Stimulated activated CD4-positive, alpha-beta T cell treated with anti-CD3 and anti-CD28 coated beads, Interleukin-15, amount 100 ng/mL, for 24 hours (primary cell): ENCODE results near the gene GORAB.
A peak's percentile ranks its signal among the peaks of the same experiment; 100 is the strongest.

Experiments used
- DNase-seq: peaks from one replicate; pipeline ENCODE4 v3.0.0-alpha.2; 2020

Gene GORAB

GRCh38 chr1:170531758-170532657, at the start of gene GORAB:
TSS of gene GORAB (plus strand) at chr1:170532166. CDS start at chr1:170532224, 58 bp downstream.
- DNase-seq = peak; percentile 92

- DNase-seq = no peak
These were observed 48.9 kb upstream of the GORAB start for GRCh38 chr1:170483051-170483450.

- DNase-seq = no peak
These were observed 44.5 kb upstream of the GORAB start for GRCh38 chr1:170487503-170487902.

- DNase-seq = no peak
These were observed 40.7 kb upstream of the GORAB start for GRCh38 chr1:170491291-170491690.

GRCh38 chr1:170494369-170494768, 37.6 kb upstream of the GORAB start:
- no peak for DNase-seq

DNA sequence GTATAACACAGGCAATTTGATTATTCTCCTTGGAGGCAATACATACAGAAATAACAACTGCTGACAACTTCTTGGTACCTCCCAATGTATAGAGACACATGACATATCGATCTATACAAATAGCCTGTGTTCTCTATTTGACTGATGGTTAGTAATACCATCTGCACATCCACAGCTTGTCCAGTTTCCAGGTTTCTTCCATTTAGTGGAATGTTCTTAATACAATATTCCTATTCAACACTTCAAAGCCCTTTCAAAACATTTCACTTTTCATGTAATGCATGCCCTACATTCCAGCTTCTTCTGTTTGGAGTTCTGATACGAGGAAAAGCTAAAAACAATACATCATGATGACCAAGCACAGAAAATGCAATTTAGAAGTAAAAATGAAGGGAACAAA, 37.0 kb upstream of the GORAB start:
- no peak for DNase-seq

GRCh38 chr1:170498876-170499275, 33.1 kb upstream of the GORAB start:
- DNase-seq = no peak

GRCh38 chr1:170503665-170504064, 28.3 kb upstream of the GORAB start:
- no peak for DNase-seq

DNA sequence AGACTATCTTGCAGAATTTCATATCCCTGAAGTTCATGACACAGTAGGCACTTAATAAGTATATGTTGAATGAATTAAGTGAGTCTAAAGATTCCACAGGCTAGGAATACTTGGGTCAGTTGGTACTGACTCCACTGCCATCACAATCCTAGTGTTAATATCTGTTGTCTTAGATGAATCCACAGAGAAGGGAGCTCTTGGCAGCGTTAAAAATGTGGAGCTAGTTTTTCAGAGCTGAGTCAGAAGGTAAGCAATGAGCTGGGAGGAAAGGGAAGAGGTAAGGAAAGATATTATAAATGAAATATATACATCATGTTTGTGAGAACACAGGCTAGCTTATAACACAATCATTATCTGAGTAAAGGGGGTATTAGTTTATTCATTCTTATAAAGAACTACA, 21.8 kb upstream of the GORAB start:
- DNase-seq = no peak

- no peak for DNase-seq
These were observed 20.9 kb upstream of the GORAB start for GRCh38 chr1:170511038-170511437.

DNA sequence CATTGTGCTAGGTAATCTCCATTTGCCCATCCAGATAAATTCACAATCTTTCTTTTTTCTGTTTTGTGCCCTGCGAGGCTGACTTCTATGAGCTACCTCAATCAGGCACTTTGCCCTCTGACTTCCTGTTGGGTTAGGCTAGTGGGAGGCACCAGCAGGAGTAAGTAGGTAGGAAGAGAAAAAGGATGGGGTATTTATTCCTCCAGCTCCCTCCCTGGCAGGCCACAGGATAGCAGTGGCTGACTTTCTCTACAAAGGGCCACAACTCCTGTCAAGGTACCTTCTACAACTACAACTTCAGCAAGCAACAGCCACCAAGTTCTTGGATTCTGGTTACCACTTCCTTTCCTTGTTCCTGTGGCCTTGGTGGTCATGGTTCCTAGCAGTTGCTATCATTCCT, 18.8 kb upstream of the GORAB start:
- no peak for DNase-seq

DNA sequence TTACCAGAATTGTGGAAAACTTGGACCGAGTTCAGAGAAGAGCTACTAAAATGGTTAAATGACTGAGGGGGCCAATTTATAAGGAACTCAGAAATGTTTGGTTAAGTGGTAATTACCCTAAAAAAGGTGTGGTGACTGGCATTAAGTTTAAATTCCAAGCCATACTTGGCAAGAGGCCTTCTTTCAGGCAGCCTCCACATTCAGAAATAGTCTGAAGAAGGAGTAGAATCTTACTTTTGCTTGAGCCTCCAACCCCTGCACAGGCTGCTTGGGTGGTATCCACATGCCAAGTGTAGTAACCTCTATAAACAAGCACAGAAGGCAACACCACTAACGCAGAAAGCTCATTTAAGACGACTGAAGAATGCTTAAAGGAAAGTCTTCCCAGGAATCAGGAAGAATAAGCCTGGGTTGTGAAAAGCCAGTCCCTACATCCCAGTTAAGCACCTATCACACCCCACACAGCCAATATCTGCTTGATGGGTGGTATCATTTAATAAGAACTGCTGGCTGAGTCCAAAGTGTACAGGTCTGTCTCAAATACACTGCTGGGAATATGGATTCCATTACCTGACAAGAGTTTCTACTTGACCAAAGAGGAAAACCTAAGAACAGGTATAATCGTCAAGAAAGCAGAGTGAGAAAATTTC, 13.7 kb upstream of the GORAB start:
- DNase-seq = no peak

DNA sequence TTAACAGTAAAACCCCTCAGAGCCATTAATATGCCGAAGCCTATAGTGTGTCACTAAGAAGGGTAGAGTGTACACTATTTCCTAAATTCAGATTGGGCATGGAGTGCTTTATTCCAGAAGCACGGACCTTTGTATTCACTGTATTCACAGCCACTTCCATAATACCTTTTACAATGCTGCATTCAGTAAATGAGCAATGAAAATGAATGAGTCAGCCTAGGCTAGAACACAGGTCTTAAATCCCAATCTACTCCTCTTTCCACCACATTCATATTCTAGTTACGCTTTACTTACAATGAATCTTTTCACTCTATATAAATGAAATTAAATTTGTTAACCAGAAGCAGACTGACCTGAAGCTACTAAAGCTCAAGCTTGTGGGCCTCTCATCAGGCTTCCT, 13.0 kb upstream of the GORAB start:
- no peak for DNase-seq

DNA sequence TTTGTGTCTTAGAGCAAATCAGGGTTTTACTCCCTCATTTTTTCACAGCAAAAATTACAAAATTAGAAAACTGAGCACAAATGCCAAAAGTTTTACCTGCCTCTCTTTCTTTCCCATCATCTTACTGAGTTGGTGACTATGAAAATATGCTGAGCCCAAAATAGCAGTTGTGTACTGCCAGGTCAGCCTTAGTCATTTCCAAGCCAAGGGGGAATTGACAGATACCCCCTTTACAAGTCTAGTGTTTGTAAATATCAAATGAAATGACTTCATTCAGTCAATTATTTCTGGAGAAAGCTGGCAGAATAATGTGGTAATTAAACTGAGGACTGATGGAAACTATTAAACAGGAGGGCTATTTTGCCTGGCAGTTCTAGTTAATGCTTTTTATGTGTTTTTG, 11.4 kb upstream of the GORAB start:
- no peak for DNase-seq

- DNase-seq = no peak
These were observed 10.1 kb upstream of the GORAB start for GRCh38 chr1:170521818-170522217.

DNA sequence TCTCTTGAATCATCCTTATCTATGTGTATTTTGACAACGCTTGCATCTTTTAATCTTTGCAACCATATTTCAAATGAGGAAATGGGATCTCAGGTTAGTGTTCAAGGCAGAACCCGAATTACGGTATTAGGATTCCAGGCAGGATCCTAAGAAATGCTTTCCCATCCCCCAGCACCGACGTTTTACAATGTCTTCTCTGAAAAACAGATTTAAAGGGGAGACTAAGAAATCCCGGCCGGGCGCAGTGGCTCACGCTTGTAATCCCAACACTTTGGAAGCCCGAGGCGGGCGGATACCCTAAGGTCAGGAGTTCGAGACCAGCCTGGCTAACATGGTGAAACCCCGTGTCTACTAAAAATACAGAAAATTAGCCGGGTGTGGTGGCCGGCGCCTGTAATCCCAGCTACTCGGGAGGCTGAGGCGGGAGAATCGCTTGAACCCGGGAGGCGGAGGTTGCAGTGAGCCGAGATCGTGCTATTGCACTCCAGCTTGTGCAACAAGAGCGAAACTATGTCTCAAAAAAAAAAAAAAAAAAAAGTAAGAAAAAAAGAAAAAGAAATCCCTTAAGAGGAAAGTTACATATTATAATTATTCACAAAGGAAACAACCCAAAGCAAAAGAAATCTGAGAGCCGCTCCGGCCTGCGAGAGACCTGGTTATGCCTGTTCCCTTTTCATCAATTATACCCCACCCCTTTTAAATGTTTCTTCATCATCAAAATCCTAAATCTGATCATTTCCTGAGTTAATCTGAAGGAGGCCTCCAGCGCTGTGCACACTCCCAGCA, 801 bp upstream of the GORAB start:
- DNase-seq = peak; percentile 15

- no peak for DNase-seq
These were observed 1.3 kb downstream of the GORAB start for GRCh38 chr1:170533298-170533697.

DNA sequence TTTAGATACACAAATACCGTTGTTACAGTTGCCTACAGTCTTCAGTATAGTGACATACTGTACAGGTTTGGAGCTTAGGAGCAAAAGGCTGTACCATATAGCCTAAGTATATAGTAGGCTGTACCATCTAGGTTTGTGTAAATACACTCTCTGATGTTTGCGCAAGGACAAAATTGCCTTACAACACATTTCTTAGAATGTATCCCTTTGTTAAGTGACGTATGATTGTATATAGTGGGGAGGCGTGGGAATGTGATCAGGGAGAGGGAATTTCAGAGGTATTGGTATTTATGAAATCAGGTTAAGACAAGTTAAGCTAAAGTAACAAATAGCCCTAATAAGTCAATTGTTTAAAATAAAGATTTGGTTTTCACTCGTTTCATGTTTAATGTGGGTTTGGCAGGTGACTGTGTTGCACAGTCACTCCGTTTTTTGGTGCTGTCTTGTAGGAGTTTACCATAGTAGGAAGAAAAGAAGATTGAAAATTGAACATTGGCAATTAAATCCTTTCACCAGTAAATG, 2.7 kb downstream of the GORAB start:
- DNase-seq = no peak

- DNase-seq = no peak
These were observed 3.5 kb downstream of the GORAB start for GRCh38 chr1:170535418-170535817.

DNA sequence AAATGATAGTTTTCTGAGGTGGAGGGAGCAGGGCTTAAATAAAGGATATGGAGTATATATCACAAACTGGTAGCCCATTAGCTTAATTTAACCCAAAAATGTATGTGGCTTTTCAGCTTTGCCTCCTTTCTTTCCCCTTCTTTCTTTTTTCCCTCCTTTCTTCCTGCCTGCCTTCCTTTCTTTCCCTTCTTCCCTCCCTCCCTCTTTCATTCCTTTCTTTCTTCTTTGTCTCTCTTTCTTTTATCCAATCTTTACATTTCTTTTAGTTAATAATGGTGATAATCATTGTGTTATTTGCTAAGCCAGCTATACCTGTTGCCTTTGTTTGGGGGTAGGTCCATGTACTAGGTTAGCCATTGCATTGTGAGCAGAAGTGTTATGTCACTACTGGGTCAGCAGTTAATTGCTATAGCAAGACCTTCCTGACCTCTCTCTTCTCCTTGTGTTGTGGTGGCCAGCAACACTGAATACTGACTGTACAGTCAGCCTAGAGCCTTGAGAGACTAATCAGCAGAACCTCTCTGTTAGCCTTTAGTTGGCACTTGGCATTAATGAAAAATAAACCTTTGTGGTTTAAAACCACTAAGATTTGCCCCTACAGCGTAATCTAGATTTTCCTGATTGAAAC, 5.1 kb downstream of the GORAB start:
- no peak for DNase-seq

- DNase-seq = no peak
These were observed 6.0 kb downstream of the GORAB start for GRCh38 chr1:170537798-170538503.

GRCh38 chr1:170538687-170539086, 6.7 kb downstream of the GORAB start:
- DNase-seq = no peak
